Measurements from ENCODE around the gene PAQR9.

GRCh38 chr3:142981108-142981507, 17.6 kb upstream of the PAQR9 start:
- TF ChIP-seq, protein P1, sequence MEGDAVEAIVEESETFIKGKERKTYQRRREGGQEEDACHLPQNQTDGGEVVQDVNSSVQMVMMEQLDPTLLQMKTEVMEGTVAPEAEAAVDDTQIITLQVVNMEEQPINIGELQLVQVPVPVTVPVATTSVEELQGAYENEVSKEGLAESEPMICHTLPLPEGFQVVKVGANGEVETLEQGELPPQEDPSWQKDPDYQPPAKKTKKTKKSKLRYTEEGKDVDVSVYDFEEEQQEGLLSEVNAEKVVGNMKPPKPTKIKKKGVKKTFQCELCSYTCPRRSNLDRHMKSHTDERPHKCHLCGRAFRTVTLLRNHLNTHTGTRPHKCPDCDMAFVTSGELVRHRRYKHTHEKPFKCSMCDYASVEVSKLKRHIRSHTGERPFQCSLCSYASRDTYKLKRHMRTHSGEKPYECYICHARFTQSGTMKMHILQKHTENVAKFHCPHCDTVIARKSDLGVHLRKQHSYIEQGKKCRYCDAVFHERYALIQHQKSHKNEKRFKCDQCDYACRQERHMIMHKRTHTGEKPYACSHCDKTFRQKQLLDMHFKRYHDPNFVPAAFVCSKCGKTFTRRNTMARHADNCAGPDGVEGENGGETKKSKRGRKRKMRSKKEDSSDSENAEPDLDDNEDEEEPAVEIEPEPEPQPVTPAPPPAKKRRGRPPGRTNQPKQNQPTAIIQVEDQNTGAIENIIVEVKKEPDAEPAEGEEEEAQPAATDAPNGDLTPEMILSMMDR (IDR thresholded peaks at IDR 0.05), result no peak
- no peak for TF ChIP-seq POLR2A (IDR thresholded peaks at IDR 0.05)

All from lower leg skin (tissue), 3 donors.